Heart left ventricle (tissue), 16 donors: Measurements from ENCODE around the gene EPS8L1. TPM values are rescaled to one million over a fixed set of nuclear protein-coding genes. Genes with fewer than 3 reads are reported as not detected.
A peak's percentile ranks its signal among the peaks of the same experiment; 100 is the strongest.

Experiments
- ATAC-seq, 4 donors: fragments of 200-7000 bp; cut with Tn5 transposase; one replicate each; pipeline ENCODE4 v1.9.1; 2020 to 2022; ENCODE audit warnings: moderate library complexity in 4 of 4, mild to moderate bottlenecking in 3 of 4, moderate number of reproducible peaks in 1 of 4
- DNase-seq, 5 donors: peaks; one replicate each; pipeline ENCODE4 v3.0.0-alpha.2; 2020
- H3K27ac ChIP-seq, 12 donors: fragments of 200-600 bp; sonication (generic) in 4 of 12; one replicate each; pipeline versions ENCODE4 v1.5.0 to v1.8.0; 2016 to 2022; ENCODE audit warnings: mild to moderate bottlenecking in 2 of 12
- H3K27me3 ChIP-seq, 9 donors: fragments of 200-600 bp; sonication (generic) in 2 of 9; one replicate each; pipeline versions ENCODE4 v1.5.1 to v1.8.0; 2016 to 2022; ENCODE audit warnings: mild to moderate bottlenecking in 3 of 9
- H3K36me3 ChIP-seq, 9 donors: fragments of 200-600 bp; sonication (generic) in 2 of 9; one replicate each; pipeline versions ENCODE4 v1.5.0 to v1.8.0; 2018 to 2022; ENCODE audit warnings: mild to moderate bottlenecking in 2 of 9
- H3K4me1 ChIP-seq, 12 donors: fragments of 200-600 bp; sonication (generic) in 4 of 12; one replicate each; pipeline versions ENCODE4 v1.5.0 to v1.8.0; 2016 to 2022; ENCODE audit warnings: mild to moderate bottlenecking in 3 of 12
- H3K4me3 ChIP-seq, 12 donors: fragments of 200-600 bp; sonication (generic) in 4 of 12; one replicate each; pipeline versions ENCODE4 v1.5.0 to v1.8.0; 2017 to 2022; ENCODE audit warnings: mild to moderate bottlenecking in 9 of 12, moderate library complexity in 4 of 12
- H3K9me3 ChIP-seq, 12 donors: fragments of 200-600 bp; sonication (generic) in 4 of 12; one replicate each; pipeline versions ENCODE4 v1.5.0 to v1.8.0; 2016 to 2022; ENCODE audit warnings: mild to moderate bottlenecking in 1 of 12
- POLR2A ChIP-seq, 2 donors: fragments of 450-650 bp; IDR thresholded peaks; one replicate each; pipeline ENCODE4 v1.6.1; 2017; ENCODE audit warnings: antibody characterized with exemption in 2 of 2, mild to moderate bottlenecking in 2 of 2, moderate library complexity in 2 of 2
- WGBS, 4 donors: extraction: QIAGEN DNeasy Blood & Tissue Kit in 2 of 4; methylation state at CpG; one replicate each; pipeline versions ENCODE4 v1.1.5 to v1.1.7; 2013 to 2018; 5-methylcytosine and 5-hydroxymethylcytosine counted together
- intact Hi-C, 10 donors: fragments of 100-400 bp; cut with DNase I; formaldehyde crosslinking; loops; one replicate each; pipeline versions ENCODE4 v1.11.1 to v1.14.2; 2022
- polyA plus RNA-seq, 2 donors: library from polyadenylated mRNA; stranded (reverse); fragments of 200-250 nt; gene quantifications; one replicate each; pipeline ENCODE4 v1.2.3, GENCODE V29; 2013
- total RNA-seq, 9 donors: library from RNA; depleted of rRNA in 2 of 9; stranded (reverse); fragments of >200 nt in 2 of 9; fragmentation: NEBNext Ultra II Directional in 3 of 9; extraction: Animal tissue kit (Norgen Biotek cat#: 25700) in 3 of 9; gene quantifications; one replicate each; pipeline versions ENCODE4 v1.1.0 to v1.2.4, GENCODE V29; 2016 to 2023
- TF ChIP-seq, protein P1 (sequence below), 12 donors: fragments of 200-600 bp; sonication (generic) in 4 of 12; IDR thresholded peaks; one replicate each; pipeline versions ENCODE4 v1.5.0 to v1.8.0; 2018 to 2022; ENCODE audit warnings: antibody characterized with exemption in 12 of 12, mild to moderate bottlenecking in 5 of 12
- donor health status: ischemic (EF 13 %, LVEDD 7.1; RV severe dilation, severe dysfunction).
- donor health status: healthy with polysubstance abuse.
- donor health status: DM: no; HTN: yes; CAD: no.
- donor health status: DM: no; HTN: no; CAD: no.
- donor health status: ischemic (EF 25% LVEDD 6.9; RV normal size, moderate dysfunction).
- donor health status: ischemic (EF 25% LVEDD 5.7; RV mildly dilated, moderate dysfunction).
- donor health status: healthy.
- donor health status: DM: yes; HTN: yes; CAD: no.
- donor health status: ischemic (EF 35%, LVEDD 5.7; RV mildly dilated, moderate dysfunction).
- donor health status: nonischemic (EF 11% LVEDD 7.7; RV severe dilation, severe dysfunction).
- donor health status: DM: yes; HTN: yes; CAD: no.
- donor health status: PGD.
- donor health status: ischemic (EF 29% LVEDD 5.4; RV normal size, mild dysfunction).
- donor health status: nonischemic (EF 23%, LVEDD 6.1; RV moderate dilation, normal function).

Gene EPS8L1
- total and polyA plus RNA-seq, 11 donors: 0.44 to 25.5 (median 2.0) TPM

DNA sequence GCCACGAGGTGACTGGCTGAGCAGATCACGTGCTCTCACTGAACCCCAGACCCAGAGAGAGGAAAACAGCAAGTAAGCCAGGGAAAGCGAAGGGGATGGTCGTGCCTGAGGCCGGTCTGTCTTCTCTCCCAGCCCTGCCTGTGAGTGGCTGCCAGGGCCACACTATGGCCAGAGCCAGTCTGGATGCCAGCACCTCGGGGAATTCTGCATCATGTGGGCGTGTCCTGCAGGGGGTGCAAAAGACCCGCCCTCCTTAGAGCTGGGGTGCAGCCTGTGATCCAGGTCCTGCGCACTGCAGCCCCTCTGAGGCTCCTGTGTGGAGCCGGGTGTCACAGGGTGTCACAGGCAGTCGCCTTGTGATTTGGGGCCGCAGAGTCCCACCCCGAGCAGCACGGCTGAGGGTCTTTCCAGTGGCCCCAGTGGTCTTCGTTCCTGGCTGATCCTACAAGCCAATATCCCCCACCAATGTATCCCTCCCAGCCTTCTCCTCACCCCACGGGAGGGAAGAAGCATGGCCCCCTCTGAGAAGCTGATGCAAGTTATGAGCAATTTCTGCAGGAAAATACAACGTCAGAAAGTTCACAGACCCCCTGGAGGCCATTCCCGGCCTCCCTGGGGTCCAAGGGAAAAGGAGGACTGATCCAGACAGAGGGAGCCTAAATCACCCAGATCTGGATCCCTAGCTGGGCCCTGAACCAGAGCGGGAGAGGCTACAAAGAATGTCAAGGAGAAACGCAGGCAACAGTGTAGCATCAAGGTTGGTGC, 34.0 kb downstream of the EPS8L1 start:
- DNase-seq: peak in 1 of 5 donors; percentile 25
- Histone ChIP-seq H3K27me3 (no peaks in the 10 kb centered on the region), H3K9me3 (no peaks in the 10 kb centered on the region), H3K4me1 (peaks cover 0 to 47% (median 30%) of the 10 kb centered on the region in 12 donors), H3K4me3 (no peak overlapping the region), H3K36me3 (peaks cover 0 to 58% (median 45%) of the 10 kb centered on the region in 9 donors), H3K27ac (peak overlapping the region in 4 of 12 donors; percentile 13 to 96 (median 23))
- no peak for ATAC-seq
- intact Hi-C loops: no loop called here
- TF ChIP-seq, protein P1, sequence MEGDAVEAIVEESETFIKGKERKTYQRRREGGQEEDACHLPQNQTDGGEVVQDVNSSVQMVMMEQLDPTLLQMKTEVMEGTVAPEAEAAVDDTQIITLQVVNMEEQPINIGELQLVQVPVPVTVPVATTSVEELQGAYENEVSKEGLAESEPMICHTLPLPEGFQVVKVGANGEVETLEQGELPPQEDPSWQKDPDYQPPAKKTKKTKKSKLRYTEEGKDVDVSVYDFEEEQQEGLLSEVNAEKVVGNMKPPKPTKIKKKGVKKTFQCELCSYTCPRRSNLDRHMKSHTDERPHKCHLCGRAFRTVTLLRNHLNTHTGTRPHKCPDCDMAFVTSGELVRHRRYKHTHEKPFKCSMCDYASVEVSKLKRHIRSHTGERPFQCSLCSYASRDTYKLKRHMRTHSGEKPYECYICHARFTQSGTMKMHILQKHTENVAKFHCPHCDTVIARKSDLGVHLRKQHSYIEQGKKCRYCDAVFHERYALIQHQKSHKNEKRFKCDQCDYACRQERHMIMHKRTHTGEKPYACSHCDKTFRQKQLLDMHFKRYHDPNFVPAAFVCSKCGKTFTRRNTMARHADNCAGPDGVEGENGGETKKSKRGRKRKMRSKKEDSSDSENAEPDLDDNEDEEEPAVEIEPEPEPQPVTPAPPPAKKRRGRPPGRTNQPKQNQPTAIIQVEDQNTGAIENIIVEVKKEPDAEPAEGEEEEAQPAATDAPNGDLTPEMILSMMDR (IDR thresholded peaks at IDR 0.05): no peak
- TF ChIP-seq POLR2A (IDR thresholded peaks at IDR 0.05): no peak
- 69 to 84% (median 81%) methylated on average over 19 to 20 of the region's 20 CpGs for WGBS, 4 donors

GRCh38 chr19:55111238-55111831, 35.7 kb downstream of the EPS8L1 start:
- Histone ChIP-seq H3K4me1 (peaks cover 5 to 63% (median 44%) of the 10 kb centered on the region in 12 donors), H3K9me3 (no peaks in the 10 kb centered on the region), H3K27me3 (no peaks in the 10 kb centered on the region), H3K27ac (peak overlapping the region; percentile 82 to 99 (median 96)), H3K4me3 (no peak overlapping the region), H3K36me3 (peaks cover 0 to 44% (median 34%) of the 10 kb centered on the region in 9 donors)
- DNase-seq (peak in 1 of 5 donors; percentile 32), ATAC-seq (no peak)
- TF ChIP-seq, protein P1 (IDR thresholded peaks at IDR 0.05): no peak
- TF ChIP-seq POLR2A (IDR thresholded peaks at IDR 0.05): no peak
- intact Hi-C loops: no loop called here
- 48 to 57% (median 53%) methylated on average over 15 to 21 of the region's 21 CpGs for WGBS, 4 donors

DNA sequence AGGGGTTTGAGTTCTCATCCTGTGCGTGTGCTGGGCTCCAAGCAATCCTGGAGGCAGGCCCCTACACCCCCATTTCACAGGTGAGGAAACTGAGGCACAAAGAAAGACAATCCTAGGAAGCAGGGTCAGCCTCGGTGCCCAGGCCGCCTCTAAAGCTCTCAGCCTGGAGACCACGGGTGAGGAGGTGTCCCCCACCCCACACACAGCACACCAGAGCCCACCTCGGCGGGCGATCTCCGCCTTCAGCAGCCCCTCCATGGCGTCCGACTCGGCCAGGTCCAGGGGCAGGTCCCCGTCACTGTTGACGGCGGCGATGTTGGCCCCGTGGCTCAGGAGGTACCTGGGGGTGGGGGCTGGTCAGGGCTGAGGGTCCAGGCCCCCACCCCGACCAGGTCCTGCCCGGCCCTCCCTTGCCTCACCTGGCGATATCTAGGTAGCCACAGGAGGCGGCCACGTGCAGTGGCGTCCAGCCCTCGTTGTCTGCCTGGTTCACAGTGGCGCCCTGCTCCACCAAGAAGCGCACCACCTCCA, 36.6 kb downstream of the EPS8L1 start:
- TF ChIP-seq, protein P1 (IDR thresholded peaks at IDR 0.05): no peak
- no peak for TF ChIP-seq POLR2A (IDR thresholded peaks at IDR 0.05)
- Histone ChIP-seq H3K27ac (peak overlapping the region; percentile 82 to 99 (median 96)), H3K4me3 (peak overlapping the region in 1 of 12 donors; percentile 31), H3K27me3 (no peaks in the 10 kb centered on the region), H3K9me3 (no peaks in the 10 kb centered on the region), H3K36me3 (peaks cover 0 to 37% (median 27%) of the 10 kb centered on the region in 9 donors), H3K4me1 (peaks cover 5 to 70% (median 44%) of the 10 kb centered on the region in 12 donors)
- 86 to 100% (median 90%) methylated on average over 4 to 25 of the region's 25 CpGs for WGBS, 4 donors
- ATAC-seq (no peak), DNase-seq (peak in 1 of 5 donors; percentile 26)
- intact Hi-C loops: no loop called here
